ENCODE results near the gene SPATS2L. TPM values are rescaled to one million over a fixed set of nuclear protein-coding genes. Genes with fewer than 3 reads are reported as not detected.

The SPATS2L gene
- total and polyA plus RNA-seq, 12 donors = 16.7 to 68.8 (median 43.6) TPM

DNA sequence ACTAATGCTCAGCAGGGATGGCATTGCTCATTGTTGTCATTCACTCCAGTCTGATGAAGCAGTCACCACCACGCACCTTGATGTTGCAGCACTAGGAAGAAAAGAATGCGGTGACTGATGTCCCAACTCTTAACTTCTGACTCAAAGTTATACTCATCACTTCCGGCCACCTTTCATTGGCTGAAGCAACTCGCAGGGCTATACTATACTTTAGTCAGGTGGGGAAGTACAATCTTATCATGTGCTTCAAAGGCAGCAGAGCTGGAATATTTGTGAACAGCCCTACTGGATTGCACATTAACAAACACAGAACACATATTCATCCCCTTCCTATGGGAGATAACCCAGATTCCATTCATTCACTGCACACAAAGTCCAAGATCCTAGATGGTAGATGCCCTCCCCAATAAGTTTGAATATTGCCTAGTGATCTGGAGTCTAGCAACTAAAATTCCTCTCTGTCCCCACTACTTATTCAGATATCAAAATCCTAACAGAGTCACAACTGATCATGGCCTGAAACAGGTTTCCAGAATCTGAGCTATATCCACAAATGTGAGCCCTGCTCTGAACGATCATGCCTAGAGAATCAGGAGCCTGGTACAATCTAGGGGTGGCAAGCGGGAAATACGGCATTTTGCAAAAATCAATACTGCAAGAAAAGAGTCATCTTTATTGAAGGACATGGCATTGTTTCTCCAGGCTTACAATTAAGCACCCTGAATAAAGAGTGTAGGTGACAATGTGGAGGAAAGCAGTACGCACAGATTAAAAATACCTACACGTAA is 3.4 kb upstream of the SPATS2L start:
- Histone ChIP-seq H3K36me3 (replicated peaks in 1 of 2) (no peaks in the 10 kb centered on the region), H3K27me3 (no peaks in the 10 kb centered on the region), H3K4me1 (replicated peaks in 1 of 2) (peaks cover 0 to 6% of the 10 kb centered on the region in 2 donors), H3K4me3 (no peak overlapping the region), H3K9me3 (replicated peaks in 1 of 3) (no peaks in the 10 kb centered on the region), H3K27ac (no peak overlapping the region)
- intact Hi-C loops (cut with DNase I) = loop anchor here (10.0 kb wide), 2 partner anchors 72 to 318 kb away; no protein-coding TSS in a partner anchor
- no peak for DNase-seq
- TF ChIP-seq, protein P1, sequence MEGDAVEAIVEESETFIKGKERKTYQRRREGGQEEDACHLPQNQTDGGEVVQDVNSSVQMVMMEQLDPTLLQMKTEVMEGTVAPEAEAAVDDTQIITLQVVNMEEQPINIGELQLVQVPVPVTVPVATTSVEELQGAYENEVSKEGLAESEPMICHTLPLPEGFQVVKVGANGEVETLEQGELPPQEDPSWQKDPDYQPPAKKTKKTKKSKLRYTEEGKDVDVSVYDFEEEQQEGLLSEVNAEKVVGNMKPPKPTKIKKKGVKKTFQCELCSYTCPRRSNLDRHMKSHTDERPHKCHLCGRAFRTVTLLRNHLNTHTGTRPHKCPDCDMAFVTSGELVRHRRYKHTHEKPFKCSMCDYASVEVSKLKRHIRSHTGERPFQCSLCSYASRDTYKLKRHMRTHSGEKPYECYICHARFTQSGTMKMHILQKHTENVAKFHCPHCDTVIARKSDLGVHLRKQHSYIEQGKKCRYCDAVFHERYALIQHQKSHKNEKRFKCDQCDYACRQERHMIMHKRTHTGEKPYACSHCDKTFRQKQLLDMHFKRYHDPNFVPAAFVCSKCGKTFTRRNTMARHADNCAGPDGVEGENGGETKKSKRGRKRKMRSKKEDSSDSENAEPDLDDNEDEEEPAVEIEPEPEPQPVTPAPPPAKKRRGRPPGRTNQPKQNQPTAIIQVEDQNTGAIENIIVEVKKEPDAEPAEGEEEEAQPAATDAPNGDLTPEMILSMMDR (IDR thresholded peaks at IDR 0.05) = no peak
- no peak for TF ChIP-seq POLR2A (IDR thresholded peaks at IDR 0.05)
- 75 to 88% (median 85%) methylated on average over 9 of the region's 9 CpGs for WGBS, 4 donors

DNA sequence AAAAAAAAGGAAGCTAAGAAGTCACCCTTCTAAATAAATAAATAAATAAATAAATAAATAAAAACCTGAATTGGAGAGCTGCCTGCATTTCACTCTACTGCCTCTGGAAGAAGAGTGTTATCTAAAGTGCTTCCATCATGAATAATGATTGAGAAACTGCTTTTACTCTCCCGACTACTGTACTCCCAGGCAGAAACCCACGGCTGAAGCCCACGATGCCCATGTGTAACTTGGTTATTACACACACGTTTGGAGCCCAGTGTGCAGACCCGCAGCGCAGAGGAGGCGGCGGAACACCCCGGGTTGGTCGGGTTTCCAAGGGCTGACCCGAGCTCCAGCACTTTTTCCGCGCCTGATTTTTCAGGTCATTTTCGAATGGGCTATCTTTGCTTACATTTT is 697 bp upstream of the SPATS2L start:
- WGBS, 4 donors = 0 to 2% (median 1%) methylated on average over 14 of the region's 14 CpGs
- H3K9me3 ChIP-seq (replicated peaks in 1 of 3) = no peaks in the 10 kb centered on the region
- peak overlapping the region; percentile 66 to 96 (median 79) for H3K27ac ChIP-seq
- intact Hi-C loops (cut with DNase I) = loop anchor here (5.0 to 10.0 kb wide), 3 partner anchors 69 to 321 kb away; no protein-coding TSS in a partner anchor
- no peak for TF ChIP-seq POLR2A (IDR thresholded peaks at IDR 0.05)
- TF ChIP-seq, protein P1 (IDR thresholded peaks at IDR 0.05) = peak in 5 of 6 experiments; percentile 14 to 48 (median 35)
- no peaks in the 10 kb centered on the region for H3K36me3 ChIP-seq (replicated peaks in 1 of 2)
- peak; percentile 28 to 61 (median 43) for DNase-seq
- peaks cover 0 to 12% of the 10 kb centered on the region in 2 donors for H3K4me1 ChIP-seq (replicated peaks in 1 of 2)
- no peaks in the 10 kb centered on the region for H3K27me3 ChIP-seq
- H3K4me3 ChIP-seq = peak overlapping the region; percentile 25 to 98 (median 62)

DNA sequence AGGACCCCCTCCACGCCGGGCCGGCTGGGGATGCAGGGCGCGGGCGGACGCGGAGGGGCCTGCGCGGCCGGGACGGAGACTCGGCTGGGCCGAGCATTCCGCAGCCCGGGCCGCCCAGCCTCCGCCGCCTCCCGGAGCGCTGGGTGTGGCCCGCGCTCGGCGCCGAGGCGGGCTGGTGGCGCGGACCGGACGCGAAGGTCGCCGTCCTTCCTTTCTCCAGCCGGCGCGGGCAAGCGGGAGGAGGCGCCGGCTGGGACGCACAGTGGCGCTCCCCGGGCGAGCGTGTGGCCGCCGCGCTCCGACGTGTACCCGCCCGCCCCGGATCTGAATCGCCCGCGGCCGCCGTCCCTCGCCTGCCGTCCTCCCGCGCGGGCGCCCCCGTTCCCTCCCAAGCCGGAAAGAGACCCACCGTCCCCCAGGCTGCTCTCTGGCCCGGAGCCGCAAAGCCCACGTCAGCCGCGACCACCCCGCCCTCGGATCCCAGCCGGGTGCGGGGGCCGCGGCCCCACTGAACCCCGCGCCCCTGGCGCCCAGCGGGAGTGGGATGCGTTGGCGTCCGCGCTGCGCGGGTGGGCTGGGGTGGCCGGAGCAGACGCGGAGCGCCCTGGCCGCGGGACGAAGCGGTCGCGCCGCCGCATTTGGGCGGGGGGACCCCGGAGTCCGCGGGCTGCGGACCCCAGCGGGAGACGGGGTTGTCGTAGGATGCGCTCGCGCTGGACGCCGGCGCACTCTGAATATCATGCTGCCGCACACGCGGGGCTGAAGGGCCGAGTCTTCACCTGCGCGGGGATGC is 634 bp downstream of the SPATS2L start:
- Histone ChIP-seq H3K4me1 (replicated peaks in 1 of 2) (peaks cover 0 to 12% of the 10 kb centered on the region in 2 donors), H3K36me3 (replicated peaks in 1 of 2) (no peaks in the 10 kb centered on the region), H3K27ac (peak overlapping the region; percentile 26 to 96 (median 79)), H3K9me3 (replicated peaks in 1 of 3) (no peaks in the 10 kb centered on the region), H3K27me3 (no peaks in the 10 kb centered on the region), H3K4me3 (peak overlapping the region; percentile 33 to 98 (median 74))
- peak in 1 of 2 donors; percentile 33 for TF ChIP-seq POLR2A (IDR thresholded peaks at IDR 0.05)
- TF ChIP-seq, protein P1 (IDR thresholded peaks at IDR 0.05) = no peak
- intact Hi-C loops (cut with DNase I) = loop anchor here (5.0 to 10.0 kb wide), 3 partner anchors 68 to 322 kb away; no protein-coding TSS in a partner anchor
- peak in 6 of 7 donors; percentile 30 to 58 (median 50) for DNase-seq
- WGBS, 4 donors = 0 to 3% (median 0%) methylated on average over 45 to 120 of the region's 120 CpGs; no CpG with 5 or more reads in 1 of the 4 donors

Data from adrenal gland (tissue), 12 donors.